Measurements from ENCODE around the gene POLR3B.
"Not testable (repeated sequence)": the region's sequence is repeated elsewhere in the genome, so short reads cannot be mapped to it uniquely, and the experiment has no call there.

Gene POLR3B

DNA sequence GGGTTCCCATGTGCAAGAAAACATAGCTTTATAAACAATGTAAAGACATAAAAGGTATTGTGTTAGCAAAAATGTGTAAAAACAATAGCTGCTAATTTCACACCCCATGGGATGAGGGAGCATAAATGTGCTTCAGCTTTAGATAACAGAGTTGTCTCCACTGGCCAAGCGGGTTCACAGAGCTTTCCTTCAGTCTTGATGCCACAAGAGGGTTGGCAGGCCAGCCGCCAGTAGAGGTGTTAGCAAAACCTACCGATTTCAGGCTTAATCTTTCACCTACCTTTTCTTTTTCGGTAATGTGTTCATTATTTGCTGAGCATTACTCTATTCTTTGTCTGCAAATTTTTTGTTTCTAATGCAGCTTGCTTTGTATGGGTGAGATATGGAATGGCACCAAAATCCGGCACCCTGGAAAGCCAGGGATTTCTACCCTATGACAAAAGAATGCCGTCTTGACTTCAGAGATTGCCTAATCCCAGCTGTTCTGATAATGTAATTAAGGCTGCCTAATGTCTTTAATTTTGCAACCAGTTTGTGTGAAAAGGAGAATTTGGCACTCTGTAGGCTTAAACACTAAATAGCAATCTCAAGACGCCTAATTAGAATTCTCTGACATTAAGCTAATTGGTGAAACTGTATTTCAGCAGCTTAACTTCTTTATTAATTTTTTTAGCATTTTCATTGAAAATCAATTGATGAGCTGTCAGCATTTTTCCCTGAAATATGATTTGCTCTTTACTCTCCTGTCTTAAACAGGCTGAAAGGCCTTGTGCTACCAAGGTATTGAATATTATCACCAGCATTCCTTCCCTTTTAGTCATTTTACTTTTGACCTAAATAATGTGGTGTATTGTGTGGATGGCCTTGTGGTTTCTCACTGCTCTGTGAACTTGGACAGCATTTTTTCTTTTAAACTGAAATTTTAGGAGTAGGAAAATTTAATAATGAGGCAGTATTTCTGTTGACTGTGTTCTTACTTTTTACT is 60.7 kb downstream of the POLR3B start:
- DNase-seq, result no peak

DNA sequence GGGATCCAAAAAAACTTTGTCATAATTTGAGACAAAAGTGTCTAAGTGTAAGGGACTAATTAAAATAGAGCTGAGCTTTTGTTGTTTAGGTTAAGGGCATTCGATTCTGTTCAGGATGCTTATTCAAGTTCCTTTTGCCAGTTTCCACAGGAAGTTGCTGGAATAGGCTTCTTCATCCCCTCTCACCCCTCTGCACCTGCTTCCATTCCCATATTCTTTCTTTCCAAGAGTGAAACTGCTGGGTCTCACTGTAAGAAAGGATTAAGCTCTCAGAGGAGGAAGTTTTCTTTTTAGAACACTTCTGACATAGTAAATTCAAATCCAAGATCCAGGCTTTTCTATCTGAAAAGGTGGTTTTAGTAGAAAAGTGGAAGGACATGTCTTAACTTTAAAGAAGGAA is 61.4 kb downstream of the POLR3B start:
- DNase-seq, result no peak

DNA sequence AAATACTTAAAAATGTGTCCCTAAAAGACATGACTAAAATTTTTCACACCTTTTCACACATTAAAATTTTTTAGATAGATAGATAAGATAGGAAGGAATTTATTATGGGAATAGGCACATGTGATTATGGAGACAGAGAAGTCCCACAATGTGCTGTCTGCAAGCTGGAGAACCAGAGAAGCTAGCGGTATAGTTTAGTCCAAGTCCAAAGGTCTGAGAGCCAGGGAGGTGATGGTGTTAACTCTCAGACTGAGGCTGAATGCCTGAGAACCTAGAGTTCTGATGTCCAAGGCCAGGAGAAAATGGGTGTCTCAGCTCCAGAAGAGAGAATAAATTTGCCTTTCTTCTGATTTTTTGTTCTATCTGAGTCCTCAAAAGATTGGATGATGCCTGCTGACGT is 65.7 kb downstream of the POLR3B start:
- DNase-seq, result no peak

DNA sequence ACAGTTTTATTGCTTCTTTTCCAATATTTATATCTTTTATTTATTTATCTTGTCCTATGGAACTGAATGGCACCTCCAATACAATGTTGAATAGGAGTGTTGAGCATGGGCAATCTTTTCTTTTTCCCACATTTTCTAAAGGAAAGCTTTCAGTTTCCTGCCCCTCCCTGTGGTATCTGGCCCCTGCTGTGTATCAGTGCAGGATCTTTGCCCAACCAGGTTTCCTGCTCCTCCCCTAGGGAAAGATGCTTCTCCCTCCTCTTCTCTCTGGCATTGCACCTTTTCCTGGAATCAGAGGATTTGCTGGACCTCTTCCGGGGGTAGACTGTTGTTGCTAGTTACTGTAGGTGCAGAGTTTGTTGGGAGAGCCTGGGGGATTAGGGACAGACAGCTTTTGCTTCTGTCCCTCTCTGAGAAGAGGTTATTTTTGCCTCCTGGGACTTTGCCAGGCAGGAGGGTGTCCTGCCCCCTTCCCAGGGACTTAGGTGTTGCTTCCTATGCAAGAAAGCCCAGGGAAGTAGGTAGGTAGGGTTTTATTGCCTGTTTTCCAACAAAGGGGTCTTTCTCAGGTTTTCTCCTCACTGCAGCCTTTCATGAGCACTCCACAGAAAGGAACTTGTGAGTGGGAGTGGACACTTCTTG is 67.6 kb downstream of the POLR3B start:
- DNase-seq, result no peak

DNA sequence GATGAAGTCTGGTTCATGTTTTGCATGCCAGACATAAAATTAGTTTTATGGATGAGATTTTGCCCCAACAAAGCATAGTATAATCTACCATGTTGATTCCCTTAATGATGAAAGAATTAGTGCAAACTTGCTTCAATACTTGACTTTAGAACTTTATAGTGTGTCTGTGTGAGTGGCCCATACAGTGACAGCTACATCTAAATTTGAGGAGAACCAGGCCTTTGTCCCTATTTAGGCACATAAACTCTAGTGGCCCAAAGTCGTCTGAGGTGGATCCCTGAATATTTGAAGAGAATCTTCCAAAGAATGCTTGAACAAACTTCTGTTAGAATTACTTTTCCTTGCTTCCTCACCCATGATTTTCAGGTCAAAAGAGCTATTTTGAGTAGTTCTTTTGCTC is 70.4 kb downstream of the POLR3B start:
- DNase-seq, result no peak

DNA sequence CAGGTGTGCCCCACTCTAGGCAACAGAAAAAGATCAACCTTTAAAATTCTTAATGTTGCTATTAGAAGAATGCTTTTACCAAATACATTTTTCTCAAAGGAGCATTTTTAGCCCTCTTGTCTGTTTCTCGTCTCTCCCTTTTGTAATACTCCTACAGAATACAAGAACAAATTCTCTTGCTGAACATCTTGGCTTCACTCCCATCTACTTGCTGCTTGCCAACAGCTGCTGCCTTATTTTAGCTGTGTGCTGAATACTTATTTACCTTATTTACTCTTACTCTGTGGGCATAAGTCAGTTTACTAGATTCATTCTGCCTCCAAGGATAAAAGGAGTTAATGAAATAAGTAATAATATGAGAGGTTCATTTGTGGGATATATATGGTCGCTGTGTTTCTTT is 70.8 kb downstream of the POLR3B start:
- no peak for DNase-seq

DNA sequence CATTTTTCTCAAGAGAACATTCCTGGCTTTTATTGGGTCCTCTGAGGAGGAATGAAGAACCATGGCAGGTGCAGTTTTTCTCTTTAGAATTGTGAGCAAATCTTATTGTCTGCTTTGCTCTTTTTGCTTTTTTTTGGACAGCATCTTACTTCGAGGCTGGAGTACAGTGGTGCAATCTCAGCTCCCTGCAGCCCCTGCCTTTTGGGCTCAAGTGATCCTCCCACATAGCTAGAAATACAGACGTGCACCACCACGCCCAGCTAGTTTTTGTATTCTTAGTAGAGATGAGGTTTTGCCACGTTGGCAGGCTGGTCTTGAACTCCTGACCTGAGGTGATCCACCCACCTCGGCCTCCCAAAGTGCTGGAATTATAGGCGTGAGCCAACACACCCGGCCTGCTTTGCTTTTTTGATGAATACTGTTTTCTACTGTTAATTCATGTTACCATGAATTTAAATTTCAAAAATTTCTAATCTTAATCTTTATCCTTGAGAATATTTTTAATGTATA is 71.5 kb downstream of the POLR3B start:
- no peak for DNase-seq

DNA sequence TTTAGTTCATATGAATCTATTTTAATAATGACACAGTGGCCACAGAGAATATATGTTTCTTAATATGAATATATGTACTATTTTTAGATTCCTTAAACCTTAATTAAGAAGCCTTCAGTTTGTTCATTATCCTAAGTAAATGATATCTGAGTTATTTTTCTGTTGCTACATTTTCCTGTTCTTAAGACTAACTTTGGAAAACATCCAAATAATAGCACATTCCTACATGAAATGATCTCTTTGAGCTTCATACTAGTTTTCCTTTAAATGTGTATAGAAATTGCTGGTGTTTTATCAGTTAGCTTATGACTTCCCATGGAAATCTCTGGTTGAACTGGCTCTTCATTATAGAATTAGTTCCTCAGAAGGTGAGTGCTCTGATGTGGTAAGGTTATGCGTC is 72.1 kb downstream of the POLR3B start:
- no peak for DNase-seq

DNA sequence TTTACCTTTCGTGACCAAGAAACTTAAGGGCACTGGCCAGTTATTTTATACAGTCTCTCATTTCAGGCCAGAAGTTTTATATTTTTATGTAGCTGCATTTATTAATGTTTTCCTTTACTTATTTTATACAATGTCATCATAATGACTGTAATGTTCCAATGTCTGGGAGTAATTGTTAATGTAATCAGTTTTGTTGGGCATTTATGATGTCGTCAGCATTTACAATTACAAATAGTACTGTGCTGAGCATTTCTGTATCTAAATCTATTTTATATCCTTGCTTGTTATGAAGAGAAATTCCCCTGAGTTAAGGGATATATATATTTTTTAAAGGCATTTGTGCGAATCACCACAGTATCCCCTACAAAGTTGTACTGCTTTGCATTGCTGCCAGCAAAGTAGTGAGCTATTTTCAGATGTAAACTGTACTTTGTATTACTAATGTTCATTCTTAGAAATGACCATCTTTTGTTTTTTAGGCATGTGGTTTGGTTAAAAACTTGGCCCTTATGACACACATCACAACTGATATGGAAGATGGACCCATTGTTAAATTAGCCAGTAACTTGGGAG is 74.4 kb downstream of the POLR3B start:
- no peak for DNase-seq

DNA sequence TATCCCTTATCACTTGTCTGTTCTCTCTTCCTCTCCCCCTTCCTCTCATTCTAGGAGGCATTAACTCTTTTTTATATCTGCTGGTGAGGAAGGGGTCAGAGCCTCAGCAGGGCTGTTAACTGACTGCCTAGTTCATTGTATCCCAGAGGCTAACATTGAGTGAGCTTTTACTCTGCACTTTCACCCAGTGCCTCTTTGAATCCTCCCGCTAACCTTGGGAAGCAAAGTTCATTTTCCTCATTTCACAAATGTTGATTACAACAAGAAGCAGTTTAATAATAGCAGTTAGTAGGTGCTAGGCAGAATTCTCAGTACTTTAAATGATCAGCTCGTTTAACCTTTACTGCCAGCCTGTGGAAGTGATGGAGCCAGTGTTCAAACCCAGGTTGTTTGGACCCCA is 75.5 kb downstream of the POLR3B start:
- no peak for DNase-seq

DNA sequence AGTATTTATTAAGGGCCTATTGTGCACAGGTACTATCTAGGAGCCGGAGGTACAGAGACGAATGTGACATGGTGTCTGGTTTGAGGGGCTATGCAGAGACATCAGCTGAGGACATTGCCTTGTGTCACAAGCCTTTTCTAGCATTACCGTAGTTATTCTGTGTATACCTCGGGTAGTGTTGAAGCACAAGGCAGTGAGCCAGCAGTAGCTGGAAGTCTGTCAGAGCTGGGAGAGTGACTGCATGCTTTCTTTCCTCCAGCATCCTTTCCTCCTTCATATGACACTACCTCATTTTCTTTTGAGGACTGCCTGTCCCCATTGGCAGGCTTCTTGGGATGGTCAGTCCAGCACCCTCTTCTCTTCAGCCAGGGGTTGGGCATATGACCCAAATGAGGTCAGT is 77.0 kb downstream of the POLR3B start:
- no peak for DNase-seq

DNA sequence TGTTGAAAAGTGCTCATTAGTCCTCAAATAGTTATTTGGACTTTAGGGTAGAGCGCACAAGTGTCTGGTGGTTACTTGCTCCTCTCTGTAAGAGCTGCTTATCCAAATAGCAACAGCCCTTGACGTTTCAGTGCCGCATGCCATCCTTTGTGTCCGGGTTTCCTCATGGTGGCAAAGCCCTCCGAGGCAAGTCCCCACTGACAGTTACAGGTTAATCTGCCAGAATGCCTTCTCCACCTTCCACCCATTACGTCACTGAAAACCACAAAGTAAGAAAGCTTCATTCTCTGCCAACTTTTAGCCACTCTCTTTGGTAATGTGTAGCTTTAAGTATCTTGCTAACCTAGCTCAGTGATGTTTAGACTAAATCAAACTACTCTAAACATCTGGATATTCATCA is 78.6 kb downstream of the POLR3B start:
- DNase-seq, result no peak

DNA sequence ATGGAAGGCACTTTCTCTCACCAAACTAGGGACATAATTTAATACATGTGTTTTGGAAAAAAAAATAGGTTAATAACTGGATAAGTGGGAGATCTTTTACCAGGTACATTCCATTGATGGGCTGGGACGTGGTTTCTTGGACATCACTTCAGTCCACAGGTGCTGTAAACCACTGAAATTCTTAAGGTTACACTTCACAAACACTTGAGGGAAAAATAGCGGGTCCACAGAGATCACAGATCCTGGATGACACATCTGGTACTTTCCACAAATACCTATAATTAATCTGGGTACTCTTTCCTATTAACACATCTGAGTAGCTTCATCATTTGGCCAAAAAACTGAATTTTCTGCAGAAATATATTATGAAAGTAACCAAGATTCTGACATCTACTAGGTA is 85.0 kb downstream of the POLR3B start:
- DNase-seq, result no peak

DNA sequence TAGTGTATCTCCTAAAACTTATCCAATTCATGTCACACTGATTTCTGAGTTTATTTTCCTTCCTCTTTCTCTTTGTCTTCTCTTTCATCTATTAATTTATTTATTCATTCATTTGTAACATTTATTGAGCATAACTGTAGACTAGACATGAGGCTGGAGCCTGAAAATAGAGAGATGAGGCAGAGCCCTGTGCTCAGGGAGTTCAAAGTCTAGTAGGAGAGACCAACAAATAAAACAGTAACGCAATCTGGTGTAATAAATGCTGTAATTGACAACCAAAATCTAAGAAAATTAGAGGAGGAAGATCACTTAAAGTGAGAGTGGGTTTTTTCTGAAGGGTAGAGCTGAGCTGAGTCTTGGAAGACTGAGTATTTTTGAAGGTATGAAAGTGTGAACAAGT is 87.5 kb downstream of the POLR3B start:
- no peak for DNase-seq

DNA sequence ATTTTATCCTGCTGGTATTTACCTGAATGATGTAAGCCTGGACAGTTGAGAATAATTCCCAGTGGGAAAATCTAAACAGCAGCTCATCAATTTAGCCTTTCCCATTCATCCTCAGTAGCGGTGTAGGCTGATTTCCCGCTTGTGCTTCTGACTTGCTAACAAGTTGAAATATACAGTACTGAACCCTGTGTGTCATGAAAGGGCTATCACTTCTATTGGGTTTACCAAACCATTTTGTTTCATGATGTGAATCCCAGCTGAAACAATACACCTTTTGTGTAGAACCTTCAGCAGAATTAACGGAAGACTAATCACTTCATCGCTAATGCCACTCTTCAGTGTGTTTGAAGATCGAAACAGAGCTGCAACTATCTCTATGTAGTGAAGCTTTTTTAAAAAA is 88.4 kb downstream of the POLR3B start:
- DNase-seq, result no peak

DNA sequence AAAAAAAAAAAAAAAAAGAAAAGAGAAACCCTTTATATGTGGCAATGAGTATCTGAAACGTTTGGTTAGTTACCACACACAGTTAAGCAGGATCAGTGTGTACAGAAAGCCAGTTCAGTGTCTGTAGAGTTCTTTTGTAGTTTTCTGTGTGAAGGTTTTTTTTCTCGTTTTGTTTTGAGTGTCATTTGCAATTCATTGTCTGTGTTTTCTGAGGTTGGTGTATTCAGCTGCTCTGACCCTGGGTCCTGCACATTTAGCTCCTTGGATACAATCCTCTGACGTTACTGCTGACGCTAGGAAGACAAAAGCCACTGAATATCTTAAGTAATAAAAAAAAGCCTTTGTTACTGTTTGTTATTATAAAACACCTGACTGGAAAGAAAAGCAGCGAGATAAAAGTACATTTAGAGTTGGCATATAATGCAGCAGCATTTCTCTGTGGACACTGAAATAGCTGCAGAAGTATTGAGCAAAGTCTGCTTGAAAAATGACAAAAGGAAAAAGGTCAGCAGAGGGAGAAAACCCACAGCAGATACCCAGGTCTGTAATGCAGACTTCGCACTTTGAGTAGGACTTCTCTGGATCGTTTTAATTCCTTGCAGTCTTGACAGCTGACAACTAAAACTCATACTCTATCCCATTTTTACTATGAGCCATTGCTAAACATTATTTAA is 89.0 kb downstream of the POLR3B start:
- DNase-seq, result no peak

DNA sequence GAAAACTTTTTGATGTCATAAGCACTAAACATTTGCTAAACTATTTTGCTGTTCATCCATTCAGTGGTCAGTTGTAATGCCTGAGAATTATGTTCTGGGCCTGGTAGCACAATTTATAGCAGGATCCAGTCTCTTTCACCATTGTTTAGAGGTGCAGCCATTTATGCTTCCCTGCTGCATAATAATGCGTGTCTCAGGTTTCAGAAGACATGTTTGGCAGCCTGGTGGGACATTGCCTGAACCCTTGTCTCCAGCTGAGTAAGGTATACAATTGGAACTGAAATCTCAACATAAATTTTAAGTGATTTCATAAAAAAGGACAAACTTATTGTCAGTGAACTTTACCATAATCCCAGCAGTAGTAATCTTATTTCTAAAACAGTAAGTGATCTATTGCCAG is 94.8 kb downstream of the POLR3B start:
- DNase-seq, result no peak

DNA sequence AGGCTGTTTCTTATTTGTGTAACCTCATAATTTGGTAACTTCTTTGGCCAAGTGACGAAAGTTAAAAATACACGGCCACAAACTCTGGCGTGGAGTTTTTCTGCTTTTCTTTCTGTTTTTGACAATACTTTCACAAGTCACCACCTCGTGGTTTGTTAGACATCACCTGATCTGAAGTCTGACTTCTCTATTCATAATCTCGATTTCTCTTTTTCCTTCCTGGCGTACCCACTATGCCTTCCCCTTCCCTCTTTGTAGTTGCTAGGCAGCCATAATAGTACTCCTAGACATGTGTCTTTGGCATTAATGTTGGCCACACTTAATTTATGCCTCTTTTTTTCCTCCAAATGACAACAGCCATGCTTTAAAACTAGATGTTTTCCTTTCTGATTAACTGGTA is 97.6 kb downstream of the POLR3B start:
- DNase-seq, result no peak

DNA sequence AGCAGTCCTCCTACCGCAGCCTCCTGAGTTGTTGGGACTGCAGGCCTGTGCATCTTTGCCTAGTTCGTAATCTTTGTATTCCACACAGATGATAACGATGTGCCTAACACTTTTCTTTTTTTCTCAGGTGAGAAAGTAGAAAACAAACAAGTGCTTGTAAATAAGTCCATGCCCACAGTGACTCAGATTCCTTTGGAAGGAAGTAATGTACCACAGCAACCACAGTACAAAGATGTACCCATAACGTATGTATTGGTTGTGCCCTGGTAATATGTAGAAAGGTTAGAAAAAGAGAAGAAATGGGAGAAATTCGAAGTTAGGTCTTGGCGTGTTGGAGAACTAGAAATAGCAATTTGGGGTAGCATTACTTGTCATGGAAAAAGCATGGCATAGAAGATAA is 101.6 kb downstream of the POLR3B start:
- no peak for DNase-seq

DNA sequence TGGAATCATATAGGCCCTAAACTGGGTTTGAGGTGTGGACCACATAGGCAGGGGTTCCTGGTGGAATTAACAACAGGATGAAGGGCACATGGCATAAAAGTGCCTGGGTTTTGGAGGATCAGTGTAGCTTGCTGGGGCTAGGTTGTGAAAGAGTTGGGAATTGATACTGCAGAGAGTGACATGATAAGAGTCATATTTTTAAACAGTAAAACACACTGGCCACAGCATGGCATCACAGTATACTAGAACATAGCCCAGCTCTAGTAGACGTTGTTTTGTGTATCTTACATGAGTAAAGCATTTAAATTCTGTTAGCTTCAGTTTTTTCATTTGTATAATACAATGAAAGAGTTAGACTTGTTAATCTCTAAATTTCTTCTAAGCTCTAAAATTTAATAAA is 102.0 kb downstream of the POLR3B start:
- DNase-seq, result no peak

DNA sequence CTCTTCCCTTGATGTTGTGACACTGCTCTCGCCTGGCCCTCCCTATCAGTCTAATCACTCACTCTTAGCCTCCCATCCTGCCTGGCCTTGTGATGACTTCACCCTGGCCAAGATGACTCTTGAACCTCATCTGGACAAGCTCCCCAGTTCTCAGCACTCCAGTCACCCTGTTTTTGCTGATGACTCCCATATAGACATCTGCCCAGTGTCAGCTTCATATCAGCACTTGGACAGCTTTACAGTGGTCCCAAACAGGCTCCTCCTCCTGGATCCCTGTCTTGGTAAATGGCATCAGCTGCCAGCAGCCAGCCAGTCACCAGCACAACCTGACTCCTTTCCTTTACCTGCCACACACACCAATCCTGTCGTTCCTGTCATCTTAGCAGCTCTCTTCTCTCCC is 104.2 kb downstream of the POLR3B start:
- no peak for DNase-seq

DNA sequence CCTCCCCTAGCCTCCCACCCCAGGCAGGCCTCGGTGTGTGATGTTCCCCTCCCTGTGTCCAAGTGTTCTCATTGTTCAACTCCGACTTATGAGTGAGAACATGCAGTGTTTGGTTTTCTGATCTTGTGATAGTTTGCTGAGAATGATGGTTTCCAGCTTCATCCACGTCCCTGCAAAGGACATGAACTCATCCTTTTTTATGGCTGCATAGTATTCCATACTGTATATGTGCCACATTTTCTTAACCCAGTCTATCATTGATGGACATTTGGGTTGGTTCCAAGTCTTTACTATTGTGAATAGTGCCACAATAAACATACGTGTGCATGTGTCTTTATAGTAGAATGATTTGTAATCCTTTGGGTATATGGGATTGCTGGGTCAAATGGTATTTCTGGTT is 108.1 kb downstream of the POLR3B start:
- not testable (repeated sequence) for DNase-seq

DNA sequence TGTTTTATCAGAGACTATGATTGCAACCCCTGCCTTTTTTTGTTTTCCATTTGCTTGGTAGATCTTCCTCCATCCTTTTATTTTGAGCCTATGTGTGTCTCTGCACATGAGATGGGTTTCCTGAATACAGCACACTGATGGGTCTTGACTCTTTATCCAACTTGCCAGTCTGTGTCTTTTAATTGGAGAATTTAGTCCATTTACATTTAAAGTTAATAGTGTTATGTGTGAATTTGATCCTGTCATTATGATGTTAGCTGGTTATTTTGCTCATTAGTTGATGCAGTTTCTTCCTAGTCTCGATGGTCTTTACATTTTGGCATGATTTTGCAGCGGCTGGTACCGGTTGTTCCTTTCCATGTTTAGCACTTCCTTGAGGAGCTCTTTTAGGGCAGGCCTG is 118.1 kb downstream of the POLR3B start:
- not testable (repeated sequence) for DNase-seq
